ENCODE measurements around the gene CYB561A3.

The CYB561A3 gene

DNA sequence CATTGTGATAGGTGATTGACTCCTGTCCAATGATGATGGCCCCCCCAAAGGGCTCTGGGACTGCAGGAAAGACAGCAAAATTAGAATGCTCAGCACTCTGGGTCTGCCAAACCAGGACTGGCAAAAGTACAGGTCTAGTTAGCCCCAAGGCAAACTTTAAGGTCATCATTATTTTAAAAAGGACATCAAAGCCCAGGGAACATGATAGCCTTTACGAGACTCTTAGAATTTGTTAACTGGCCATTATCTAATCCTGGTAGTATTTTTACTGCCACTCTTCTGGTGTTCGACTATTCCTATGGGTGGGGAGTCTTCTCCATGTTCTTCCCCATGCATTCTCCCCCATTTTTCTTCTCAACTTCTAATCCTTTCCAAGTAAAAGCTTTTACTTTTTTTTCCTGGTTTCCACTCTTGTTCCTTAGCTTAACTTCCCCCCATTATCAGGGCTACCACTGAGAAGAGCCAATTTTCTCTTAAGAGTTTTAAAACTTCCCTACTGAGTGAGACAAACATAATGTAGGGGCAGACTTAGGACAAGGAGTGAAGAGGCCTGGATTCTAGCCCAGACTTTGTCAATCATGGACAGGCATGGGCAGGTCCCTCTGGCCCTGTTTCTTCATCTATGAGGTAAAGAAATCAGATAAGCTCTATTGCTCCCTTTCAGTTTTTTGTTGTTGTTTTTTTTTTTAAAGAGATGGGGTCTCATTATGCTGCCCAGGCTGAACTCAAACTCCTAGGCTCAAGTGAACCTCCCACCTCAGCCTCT lies 35.9 kb downstream of the CYB561A3 start:
- no peak for DNase-seq (ENCODE audit: low read depth in 2 of 2)

DNA sequence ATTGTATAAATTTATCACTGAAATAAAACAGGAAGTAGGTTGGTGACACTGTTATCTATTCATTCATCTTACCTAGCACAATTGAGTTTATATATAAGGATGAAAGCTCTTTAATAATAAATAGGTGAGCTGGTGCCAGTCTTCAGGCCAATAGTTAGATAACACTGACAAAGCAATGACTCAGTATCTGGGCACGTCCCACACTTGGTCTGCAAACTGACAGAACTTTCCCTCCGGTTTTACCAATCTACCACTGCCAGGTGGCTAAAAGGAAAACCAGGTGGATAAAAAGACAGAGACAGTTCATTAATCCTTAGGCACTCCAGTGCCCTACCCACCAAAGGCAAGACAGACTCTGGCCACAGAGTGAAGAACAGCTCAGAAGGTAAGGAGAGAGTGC lies 46.4 kb downstream of the CYB561A3 start:
- DNase-seq (ENCODE audit: low read depth in 2 of 2): no peak

DNA sequence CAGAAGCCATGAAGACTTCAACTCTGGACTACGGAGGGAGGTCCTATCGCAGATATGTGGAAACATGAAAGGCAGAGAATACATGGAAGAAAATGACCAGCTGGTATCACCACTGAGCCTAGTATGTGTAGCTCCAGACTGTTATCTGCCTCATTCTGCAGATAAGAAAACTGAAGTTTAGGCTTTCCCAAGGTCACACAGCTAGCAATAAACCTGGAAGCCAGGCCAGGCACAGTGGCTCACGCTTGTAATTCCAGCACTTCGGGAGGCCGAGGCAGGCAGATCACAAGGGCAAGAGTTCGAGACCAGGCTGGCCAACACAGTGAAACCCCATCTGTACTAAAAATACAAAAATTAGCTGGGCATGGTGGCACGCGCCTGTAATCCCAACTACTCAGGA lies 50.9 kb downstream of the CYB561A3 start:
- DNase-seq (ENCODE audit: low read depth in 2 of 2): no peak

DNA sequence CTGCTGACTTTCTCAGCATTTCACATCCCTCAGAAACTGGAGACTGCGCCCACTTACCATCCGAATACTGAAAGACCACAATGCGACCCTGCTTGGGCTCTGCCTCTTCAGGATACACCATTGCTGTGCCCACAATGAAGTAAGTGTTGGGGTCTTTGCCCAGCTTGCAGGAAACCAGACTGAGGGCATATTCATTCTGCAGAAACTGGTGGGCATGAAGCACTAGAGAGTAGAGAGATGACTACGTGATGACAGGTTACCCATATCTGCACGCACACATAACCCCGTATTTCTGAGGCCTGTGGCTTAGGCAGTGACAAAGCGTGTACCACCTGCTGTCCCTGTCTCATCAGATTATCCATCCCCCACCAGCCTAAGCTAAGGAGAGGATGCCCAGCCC lies 51.9 kb downstream of the CYB561A3 start:
- DNase-seq (ENCODE audit: low read depth in 2 of 2): peak; percentile 15 to 48

DNA sequence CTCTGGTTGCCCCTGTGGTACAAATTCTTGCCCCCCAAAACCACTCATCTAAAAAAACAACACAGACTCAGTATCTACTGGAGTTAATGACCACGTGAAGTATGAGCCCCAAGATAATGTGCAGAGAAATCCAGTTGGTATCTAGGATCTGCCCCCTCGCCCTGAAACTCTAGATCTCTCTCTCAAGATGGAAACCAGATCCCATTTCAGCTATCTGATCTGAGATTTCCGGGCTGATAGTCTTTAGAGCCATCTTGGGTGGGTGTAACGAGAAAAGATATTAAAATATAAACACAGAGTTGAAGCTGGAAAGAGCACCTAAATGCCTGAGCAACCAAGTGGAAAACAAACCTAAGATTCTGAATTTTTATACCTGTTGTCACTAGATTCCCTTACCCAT lies 52.5 kb downstream of the CYB561A3 start:
- DNase-seq (ENCODE audit: low read depth in 2 of 2): no peak

DNA sequence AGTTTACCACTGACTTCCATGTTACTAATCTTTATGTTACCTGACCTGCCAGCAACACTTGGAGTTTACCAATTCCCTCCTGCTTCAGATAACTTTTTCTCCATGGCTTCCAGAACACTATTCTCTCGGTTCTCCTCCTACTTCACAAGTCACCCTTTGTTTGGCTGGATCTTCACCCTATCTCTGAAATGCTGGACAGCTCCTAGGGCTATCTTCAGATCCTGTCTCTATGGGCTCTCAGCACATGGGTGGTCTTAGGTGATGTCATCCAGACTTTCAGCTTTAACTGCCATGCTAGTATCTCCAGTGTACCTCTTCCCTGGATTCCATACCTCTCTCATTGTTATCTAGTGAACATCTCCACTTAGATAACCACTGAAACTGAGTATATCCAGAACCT lies 54.3 kb downstream of the CYB561A3 start:
- DNase-seq (ENCODE audit: low read depth in 2 of 2): no peak

DNA sequence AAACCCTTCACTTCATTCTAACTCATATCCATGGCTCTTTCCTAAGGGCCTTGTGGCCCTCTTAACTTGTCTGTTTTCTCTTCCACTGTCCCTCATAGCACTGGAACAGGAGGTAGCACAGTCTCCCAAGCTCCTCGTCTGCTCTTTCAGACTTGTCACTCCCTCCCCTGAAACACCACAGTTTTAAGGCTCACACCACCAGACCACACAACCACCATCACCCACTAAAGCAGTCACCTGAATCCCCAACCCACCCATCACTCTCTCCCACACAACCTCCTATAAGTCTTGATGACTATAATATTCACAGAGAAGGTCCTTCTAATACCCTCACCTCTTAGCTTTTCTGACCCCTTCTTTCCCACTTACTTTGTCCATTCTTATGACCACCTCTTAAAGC lies 55.5 kb downstream of the CYB561A3 start:
- DNase-seq (ENCODE audit: low read depth in 2 of 2): no peak

DNA sequence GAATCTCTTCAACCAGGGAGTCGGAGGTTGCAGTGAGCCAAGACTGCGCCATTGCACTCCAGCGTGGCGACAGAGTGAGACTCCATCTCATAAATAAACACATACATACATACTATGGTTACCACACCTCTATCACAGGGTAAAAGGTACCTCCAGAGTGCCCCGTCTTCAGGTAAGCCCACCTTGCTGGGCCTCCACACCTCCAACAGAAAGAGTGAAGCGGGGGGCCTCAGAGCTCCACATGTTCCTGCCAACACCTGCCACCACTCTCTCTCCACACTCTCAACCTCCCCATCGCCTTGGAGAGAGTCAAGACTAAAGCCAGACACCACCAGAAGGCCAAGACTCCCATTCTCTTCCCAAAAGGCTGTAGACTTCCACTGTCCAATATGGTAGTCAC lies 56.3 kb downstream of the CYB561A3 start:
- DNase-seq (ENCODE audit: low read depth in 2 of 2): no peak

DNA sequence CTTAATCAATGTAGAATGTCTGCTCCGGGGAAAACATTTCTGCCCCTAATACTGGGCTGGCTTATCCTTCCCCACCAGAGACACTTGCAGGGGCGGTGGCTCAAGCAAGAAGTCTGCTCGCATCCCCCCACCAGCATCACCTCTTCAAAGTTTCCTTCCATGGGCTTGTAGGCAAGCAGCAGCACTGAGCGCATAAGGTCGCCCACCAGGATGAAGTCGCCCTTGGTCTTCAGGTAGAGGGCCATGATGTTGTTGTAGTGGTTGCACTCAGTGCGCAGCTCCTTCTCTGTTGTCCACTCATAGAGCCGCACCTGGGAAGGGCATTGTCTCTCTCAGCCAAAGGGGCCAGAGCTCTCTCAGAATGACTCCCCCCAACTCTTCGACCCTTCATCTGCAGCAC lies 58.0 kb downstream of the CYB561A3 start:
- DNase-seq (ENCODE audit: low read depth in 2 of 2): no peak

DNA sequence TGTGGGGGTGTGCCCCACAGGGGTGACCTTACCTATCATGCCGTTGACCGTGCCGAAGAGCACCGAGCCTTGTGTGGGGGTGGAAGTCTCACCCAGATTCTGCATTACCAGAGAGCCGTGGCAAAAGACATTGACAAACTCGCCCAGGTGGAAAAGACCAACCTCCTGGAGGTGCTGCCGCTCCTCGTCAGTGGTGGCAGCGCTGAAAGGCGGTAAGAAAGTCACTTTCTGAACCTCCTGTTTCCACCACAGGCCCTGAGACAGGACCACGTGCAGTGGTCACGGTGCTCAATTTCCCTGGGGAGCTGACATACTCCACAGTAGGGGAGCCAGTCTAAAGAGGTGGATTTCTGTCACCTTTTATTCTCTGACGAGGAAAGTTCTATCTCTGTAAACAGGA lies 59.1 kb downstream of the CYB561A3 start:
- DNase-seq (ENCODE audit: low read depth in 2 of 2): no peak
